Measurements from ENCODE around the gene AGTPBP1. TPM values are rescaled to one million over a fixed set of nuclear protein-coding genes. Genes with fewer than 3 reads are reported as not detected.

Gene AGTPBP1
- total and polyA plus RNA-seq, 9 of the 15 experiments (the other 6 are each of a cell fraction or from before 2014, with no cell fraction given): 1.4 to 7.9 (median 4.6) TPM

DNA sequence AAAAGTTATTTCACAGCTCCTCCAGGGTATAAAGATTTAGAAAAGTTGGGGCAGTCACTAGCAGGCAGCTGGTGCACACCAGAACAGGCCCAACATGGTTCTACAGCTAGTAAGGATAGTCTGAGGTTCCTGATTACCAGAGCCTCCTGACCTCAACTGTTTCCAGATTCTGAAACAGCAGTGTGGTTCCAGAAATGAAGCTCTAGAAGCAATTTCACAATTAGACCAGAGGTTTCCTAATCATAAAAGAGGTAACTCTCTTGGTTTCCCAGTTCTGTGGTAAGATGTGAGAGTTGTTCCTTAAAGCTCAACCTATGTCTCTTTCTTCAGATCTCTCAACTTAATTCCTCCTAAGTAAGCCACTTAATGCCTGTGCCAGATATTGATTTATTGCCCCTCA, 11.9 kb downstream of the AGTPBP1 start:
- H3K4me1 ChIP-seq (replicated peaks in 1 of 2; ENCODE audit: control insufficient read depth in 2 of 2, insufficient read depth in 2 of 2, low read length in 2 of 2): no peaks in the 10 kb centered on the region
- H3K79me2 ChIP-seq (ENCODE audit: control insufficient read depth, insufficient read depth, low read length): no peaks in the 10 kb centered on the region; the same call in 2 of the 3 replicates
- H3K36me3 ChIP-seq (ENCODE audit: control insufficient read depth, insufficient read depth, low read length): no peaks in the 10 kb centered on the region
- ATAC-seq (no peak), FAIRE-seq (no peak), DNase-seq (ENCODE audit: extremely low read depth in 1 of 4, low spot score in 3 of 4) (no peak)
- CTCF ChIA-PET (ENCODE audit: low intra/inter-chr PET ratio): no interaction called here
- no peak overlapping the region for H3K4me3 ChIP-seq
- H3K27ac ChIP-seq (ENCODE audit: extremely low read depth, low read depth, low read length): no peak overlapping the region
- no TSS peak for BruUV-seq (replicated peaks)
- H3K9me3 ChIP-seq (replicated peaks; ENCODE audit: control insufficient read depth, insufficient read depth, low read depth, low read length): no peaks in the 10 kb centered on the region
- POLR2A ChIA-PET: interaction anchor here (1.2 kb wide), 1 partner anchor 11 kb away, joined by 5 read pairs; no protein-coding TSS in a partner anchor
- TF ChIP-seq HDAC1 (IDR thresholded peaks at IDR 0.05) (no peak), FOXA1 (IDR thresholded peaks at IDR 0.05; ENCODE audit: borderline replicate concordance) (no peak), CTBP1 (IDR thresholded peaks at IDR 0.05; ENCODE audit: borderline replicate concordance) (no peak), SIRT6 (IDR thresholded peaks at IDR 0.05; ENCODE audit: low read depth, low read length) (no peak), ZFP36 (IDR thresholded peaks at IDR 0.05; ENCODE audit: low read depth, low read length, partially characterized antibody) (no peak), TOE1 (IDR thresholded peaks at IDR 0.05; ENCODE audit: borderline replicate concordance) (no peak), TOE1 (CRISPR knock-in tag; IDR thresholded peaks at IDR 0.05; ENCODE audit: borderline replicate concordance, low read depth) (no peak), NEUROD1 (IDR thresholded peaks at IDR 0.05; ENCODE audit: borderline replicate concordance, low read depth, low read length, partially characterized antibody) (no peak)
- in situ Hi-C loops (cut with MboI) (no loop called here), intact Hi-C loops (cut with micrococcal nuclease) (no loop called here)
- H3K9me1 ChIP-seq (ENCODE audit: control insufficient read depth, insufficient read depth, low read length): no peaks in the 10 kb centered on the region
- no peak overlapping the region for H3K4me2 ChIP-seq (ENCODE audit: insufficient read depth, low read length)
- no peaks in the 10 kb centered on the region for H4K20me1 ChIP-seq (replicated peaks; ENCODE audit: control insufficient read depth, insufficient read depth, low read length)
- no peaks in the 10 kb centered on the region for H3K27me3 ChIP-seq (ENCODE audit: control insufficient read depth in 2 of 2, insufficient read depth in 2 of 2, low read length in 2 of 2)
- H2AFZ ChIP-seq (ENCODE audit: low read depth, low read length): no peak overlapping the region
- H3K9ac ChIP-seq (ENCODE audit: insufficient read depth in 1 of 2, low read depth in 2 of 2, low read length in 2 of 2): no peak overlapping the region

All from K562 (cell line).